Trophoblast cell (in vitro differentiated cells and primary cell): ENCODE measurements around the gene NTM.

Experiments used
- DNase-seq, 2 donors: peaks; one replicate each; pipeline ENCODE4 v3.0.0-alpha.2; 2016
- H2AFZ ChIP-seq: 2 replicates; pipeline ENCODE4 v1.6.1; 2013; ENCODE audit warnings: low read length, moderate library complexity, mild to moderate bottlenecking; ENCODE audit not compliant: insufficient read depth, poor library complexity
- H2AK5ac ChIP-seq: 2 replicates; pipeline ENCODE4 v1.6.1; 2013; ENCODE audit warnings: mild to moderate bottlenecking, low read length
- H2BK120ac ChIP-seq: 2 replicates; pipeline ENCODE4 v1.6.1; 2013; ENCODE audit warnings: low read length, mild to moderate bottlenecking, moderate library complexity; ENCODE audit not compliant: insufficient read depth, poor library complexity
- H2BK12ac ChIP-seq: 2 replicates; pipeline ENCODE4 v1.6.1; 2013; ENCODE audit warnings: mild to moderate bottlenecking, low read length, moderate library complexity
- H2BK5ac ChIP-seq: 2 replicates; pipeline ENCODE4 v1.6.1; 2013; ENCODE audit warnings: low read length, low read depth, moderate library complexity, mild to moderate bottlenecking; ENCODE audit not compliant: poor library complexity
- H3K14ac ChIP-seq: 2 replicates; pipeline ENCODE4 v1.6.1; 2013; ENCODE audit warnings: mild to moderate bottlenecking, low read length
- H3K18ac ChIP-seq: 2 replicates; pipeline ENCODE4 v1.6.1; 2013; ENCODE audit warnings: mild to moderate bottlenecking, low read length
- H3K23ac ChIP-seq: 2 replicates; pipeline ENCODE4 v1.6.1; 2013; ENCODE audit warnings: low read length
- H3K27ac ChIP-seq: 2 replicates; pipeline ENCODE4 v1.5.1; 2013; ENCODE audit warnings: low read depth, mild to moderate bottlenecking, inconsistent platforms, low read length, moderate library complexity
- H3K27me3 ChIP-seq: 2 replicates; pipeline ENCODE4 v1.6.1; 2013; ENCODE audit warnings: inconsistent platforms, mild to moderate bottlenecking, low read length, moderate library complexity; ENCODE audit not compliant: insufficient read depth
- H3K36me3 ChIP-seq, 2 experiments: 1 replicate in 1 of 2; 2 replicates in 1 of 2; pipeline ENCODE4 v1.6.1; 2013; ENCODE audit warnings: low read length in 2 of 2, mild to moderate bottlenecking in 2 of 2, moderate library complexity in 1 of 2; ENCODE audit not compliant: insufficient read depth in 2 of 2, control insufficient read depth in 1 of 2
- H3K4ac ChIP-seq: 2 replicates; pipeline ENCODE4 v1.6.1; 2013; ENCODE audit warnings: low read depth, mild to moderate bottlenecking, low read length, moderate library complexity
- H3K4me1 ChIP-seq, 2 experiments: 1 replicate in 1 of 2; 2 replicates in 1 of 2; pipeline ENCODE4 v1.6.1; 2013; ENCODE audit warnings: low read length in 2 of 2, mild to moderate bottlenecking in 2 of 2, moderate library complexity in 1 of 2; ENCODE audit not compliant: insufficient read depth in 2 of 2, control insufficient read depth in 1 of 2
- H3K4me2 ChIP-seq: 2 replicates; pipeline ENCODE4 v1.6.1; 2013; ENCODE audit warnings: inconsistent platforms, mild to moderate bottlenecking, low read length, moderate library complexity
- H3K4me3 ChIP-seq: 2 replicates; pipeline ENCODE4 v1.5.1; 2013; ENCODE audit warnings: mild to moderate bottlenecking, low read depth, low read length, inconsistent platforms
- H3K79me1 ChIP-seq: one replicate; pipeline ENCODE4 v1.6.1; 2013; ENCODE audit warnings: low read length
- H3K79me2 ChIP-seq: 2 replicates; pipeline ENCODE4 v1.6.1; 2013; ENCODE audit warnings: low read length, mild to moderate bottlenecking; ENCODE audit not compliant: control insufficient read depth, insufficient read depth, poor library complexity
- H3K9ac ChIP-seq: 2 replicates; pipeline ENCODE4 v1.6.1; 2013; ENCODE audit warnings: mild to moderate bottlenecking, low read length
- H3K9me3 ChIP-seq: 2 replicates; pipeline ENCODE4 v1.6.1; 2013; ENCODE audit warnings: low read depth, mild to moderate bottlenecking, control low read depth, inconsistent platforms, low read length; ENCODE audit not compliant: insufficient read depth
- H4K12ac ChIP-seq: 2 replicates; pipeline ENCODE4 v1.6.1; 2013; ENCODE audit warnings: low read depth, mild to moderate bottlenecking, low read length, moderate library complexity
- H4K8ac ChIP-seq: 2 replicates; pipeline ENCODE4 v1.6.1; 2013; ENCODE audit warnings: low read depth, mild to moderate bottlenecking, low read length, moderate library complexity
- H4K91ac ChIP-seq: one replicate; pipeline ENCODE4 v1.6.1; 2013; ENCODE audit warnings: low read depth, mild to moderate bottlenecking, low read length, moderate library complexity
- WGBS: extraction: QIAGEN DNeasy Blood & Tissue Kit; methylation state at CpG from one replicate; pipeline ENCODE4 v1.1.7; 2013; ENCODE audit warnings: missing lambda C conversion rate; ENCODE audit not compliant: insufficient read length, insufficient coverage; ENCODE audit errors: extremely low coverage; 5-methylcytosine and 5-hydroxymethylcytosine counted together

NTM gene

GRCh38 chr11:132032555-132032954, 662.1 kb downstream of the NTM start:
- no peak overlapping the region for H2BK5ac ChIP-seq
- no peak overlapping the region for H3K23ac ChIP-seq
- H4K91ac ChIP-seq, result no peak overlapping the region
- no peak overlapping the region for H4K12ac ChIP-seq
- H3K4me1 ChIP-seq, result no peaks in the 10 kb centered on the region
- no peak overlapping the region for H3K4me2 ChIP-seq
- H3K27ac ChIP-seq, result no peak overlapping the region
- H3K27me3 ChIP-seq, result no peaks in the 10 kb centered on the region
- no peak overlapping the region for H2BK120ac ChIP-seq
- no peak overlapping the region for H3K4ac ChIP-seq
- no peak overlapping the region for H2AK5ac ChIP-seq
- H2BK12ac ChIP-seq, result no peak overlapping the region
- DNase-seq, result no peak
- no peak overlapping the region for H4K8ac ChIP-seq
- H3K36me3 ChIP-seq, result no peaks in the 10 kb centered on the region
- H3K4me3 ChIP-seq, result no peak overlapping the region
- no peaks in the 10 kb centered on the region for H3K79me1 ChIP-seq
- H3K9me3 ChIP-seq, result no peaks in the 10 kb centered on the region
- H2AFZ ChIP-seq, result no peak overlapping the region
- H3K18ac ChIP-seq, result no peak overlapping the region
- no peak overlapping the region for H3K14ac ChIP-seq
- no peak overlapping the region for H3K9ac ChIP-seq
- WGBS, result no CpG with 5 or more reads among the region's 2 CpGs
- H3K79me2 ChIP-seq, result no peaks in the 10 kb centered on the region

DNA sequence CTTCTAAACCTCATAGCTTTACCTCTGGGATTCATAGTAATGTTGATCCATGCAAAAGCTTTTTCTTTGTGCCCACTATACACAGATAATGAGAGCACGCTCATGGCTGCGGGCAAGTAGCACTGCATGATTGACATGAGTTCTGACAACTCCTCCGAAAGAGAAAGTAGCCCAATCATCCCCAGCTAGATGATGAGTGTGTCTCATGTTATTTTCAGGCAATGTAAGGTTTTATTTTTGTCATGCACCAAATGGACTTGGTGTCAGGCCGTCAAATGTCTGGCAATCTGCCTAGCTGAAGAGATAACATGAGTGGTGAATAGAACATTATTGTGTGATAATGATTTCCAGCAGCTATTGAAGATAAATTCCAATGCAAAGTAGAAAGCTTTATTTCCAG, 662.6 kb downstream of the NTM start:
- H2AK5ac ChIP-seq, result no peak overlapping the region
- no CpG with 5 or more reads among the region's 4 CpGs for WGBS

DNA sequence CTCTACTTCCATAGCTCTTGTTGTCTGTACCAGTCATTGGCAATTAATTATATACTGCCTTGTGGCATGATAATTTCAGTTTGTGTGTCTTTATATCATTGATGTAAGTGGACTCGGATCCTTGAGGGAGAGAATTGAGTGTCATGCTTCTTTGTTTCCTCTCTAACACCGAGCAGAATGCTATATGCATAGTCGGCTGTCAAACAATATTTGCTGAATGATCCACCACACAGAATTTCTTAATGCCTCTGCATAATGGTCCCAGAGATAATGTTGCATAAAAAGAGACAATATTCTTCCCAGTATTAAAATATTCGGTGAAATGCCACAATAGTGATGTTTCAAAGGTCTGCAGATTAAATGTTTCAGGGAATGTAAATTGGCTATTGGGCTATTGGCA, 664.8 kb downstream of the NTM start:
- no peak overlapping the region for H3K4me2 ChIP-seq
- no peak for DNase-seq
- no peak overlapping the region for H4K8ac ChIP-seq
- no peak overlapping the region for H3K27ac ChIP-seq
- no peak overlapping the region for H4K91ac ChIP-seq
- no peak overlapping the region for H2BK12ac ChIP-seq
- H3K23ac ChIP-seq, result no peak overlapping the region
- no peaks in the 10 kb centered on the region for H3K79me2 ChIP-seq
- no peaks in the 10 kb centered on the region for H3K27me3 ChIP-seq
- no peaks in the 10 kb centered on the region for H3K79me1 ChIP-seq
- no peak overlapping the region for H3K14ac ChIP-seq
- no peaks in the 10 kb centered on the region for H3K36me3 ChIP-seq
- H3K9me3 ChIP-seq, result no peaks in the 10 kb centered on the region
- no CpG with 5 or more reads among the region's 4 CpGs for WGBS
- no peak overlapping the region for H3K4ac ChIP-seq
- no peak overlapping the region for H3K4me3 ChIP-seq
- H2AK5ac ChIP-seq, result no peak overlapping the region
- no peak overlapping the region for H3K18ac ChIP-seq
- no peak overlapping the region for H4K12ac ChIP-seq
- no peak overlapping the region for H2BK5ac ChIP-seq
- no peak overlapping the region for H2AFZ ChIP-seq
- H2BK120ac ChIP-seq, result no peak overlapping the region
- no peaks in the 10 kb centered on the region for H3K4me1 ChIP-seq
- no peak overlapping the region for H3K9ac ChIP-seq

More for the DNA sequence above, 662.6 kb downstream of the NTM start:
- no peaks in the 10 kb centered on the region for H3K4me1 ChIP-seq
- H3K79me2 ChIP-seq, result no peaks in the 10 kb centered on the region
- no peak overlapping the region for H2BK12ac ChIP-seq
- no peaks in the 10 kb centered on the region for H3K79me1 ChIP-seq
- H3K23ac ChIP-seq, result no peak overlapping the region
- no peak overlapping the region for H3K9ac ChIP-seq
- no peak overlapping the region for H3K27ac ChIP-seq
- DNase-seq, result no peak
- H3K18ac ChIP-seq, result no peak overlapping the region
- H2BK120ac ChIP-seq, result no peak overlapping the region
- H4K91ac ChIP-seq, result no peak overlapping the region
- no peak overlapping the region for H3K4ac ChIP-seq
- H3K14ac ChIP-seq, result no peak overlapping the region
- H2AFZ ChIP-seq, result no peak overlapping the region
- no peak overlapping the region for H2BK5ac ChIP-seq
- H4K12ac ChIP-seq, result no peak overlapping the region
- no peaks in the 10 kb centered on the region for H3K27me3 ChIP-seq
- no peaks in the 10 kb centered on the region for H3K9me3 ChIP-seq
- H4K8ac ChIP-seq, result no peak overlapping the region
- no peak overlapping the region for H3K4me3 ChIP-seq
- H3K4me2 ChIP-seq, result no peak overlapping the region
- H3K36me3 ChIP-seq, result no peaks in the 10 kb centered on the region

DNA sequence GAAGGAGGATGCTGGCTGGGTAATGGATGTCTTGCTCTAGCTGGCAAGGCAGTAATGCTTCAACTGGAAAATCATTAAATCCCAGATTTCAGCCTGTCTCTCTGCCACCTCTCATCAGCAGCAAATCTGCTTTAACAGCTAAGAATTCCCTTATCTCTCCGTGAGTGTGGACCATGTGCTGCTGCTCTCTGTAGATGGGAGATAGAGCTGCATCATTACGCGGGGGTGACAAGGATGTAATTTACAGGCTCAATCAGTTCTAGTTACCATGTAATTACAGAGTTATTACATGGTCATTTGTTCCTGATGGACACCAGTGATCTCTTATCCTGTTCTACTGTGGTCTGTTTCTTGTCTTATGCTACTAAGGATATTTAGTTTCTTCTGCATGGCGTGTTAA, 665.4 kb downstream of the NTM start:
- H4K12ac ChIP-seq, result no peak overlapping the region
- no peak overlapping the region for H3K4ac ChIP-seq
- no peak overlapping the region for H3K9ac ChIP-seq
- no peak overlapping the region for H2BK120ac ChIP-seq
- no peak overlapping the region for H3K23ac ChIP-seq
- H2BK5ac ChIP-seq, result no peak overlapping the region
- no peak overlapping the region for H3K4me3 ChIP-seq
- no peaks in the 10 kb centered on the region for H3K36me3 ChIP-seq
- DNase-seq, result no peak
- no peak overlapping the region for H3K27ac ChIP-seq
- no CpG with 5 or more reads among the region's 4 CpGs for WGBS
- H3K4me1 ChIP-seq, result no peaks in the 10 kb centered on the region
- no peak overlapping the region for H3K14ac ChIP-seq
- H3K79me2 ChIP-seq, result no peaks in the 10 kb centered on the region
- no peak overlapping the region for H4K91ac ChIP-seq
- H3K9me3 ChIP-seq, result no peaks in the 10 kb centered on the region
- H2BK12ac ChIP-seq, result no peak overlapping the region
- no peaks in the 10 kb centered on the region for H3K79me1 ChIP-seq
- H2AK5ac ChIP-seq, result no peak overlapping the region
- no peak overlapping the region for H3K18ac ChIP-seq
- H3K27me3 ChIP-seq, result no peaks in the 10 kb centered on the region
- no peak overlapping the region for H3K4me2 ChIP-seq
- H4K8ac ChIP-seq, result no peak overlapping the region
- no peak overlapping the region for H2AFZ ChIP-seq
